Left renal cortex interstitium (tissue), 4 donors: Measurements from ENCODE around the gene DNAJB6. TPM values are rescaled to one million over a fixed set of nuclear protein-coding genes. Genes with fewer than 3 reads are reported as not detected.
"Not testable (repeated sequence)": the region's sequence is repeated elsewhere in the genome, so short reads cannot be mapped to it uniquely, and the experiment has no call there.

Experiments
- DNase-seq, 4 donors: peaks; one replicate each; pipeline ENCODE4 v3.0.0-alpha.2; 2013; ENCODE audit warnings: low read depth in 4 of 4, low spot score in 2 of 4, missing footprints in 1 of 4
- polyA plus RNA-seq, 4 donors: library from polyadenylated mRNA; unstranded; fragments of 120-200 nt; gene quantifications; one replicate each; pipeline ENCODE4 v1.2.1, GENCODE V29; 2013; ENCODE audit not compliant: insufficient read length in 4 of 4

Gene DNAJB6
- polyA plus RNA-seq, 4 donors, result 140 to 183 (median 158) TPM

GRCh38 chr7:157438121-157439025 is 101.6 kb downstream of the DNAJB6 start:
- no peak for DNase-seq

GRCh38 chr7:157439149-157439548 is 102.3 kb downstream of the DNAJB6 start:
- no peak for DNase-seq

DNA sequence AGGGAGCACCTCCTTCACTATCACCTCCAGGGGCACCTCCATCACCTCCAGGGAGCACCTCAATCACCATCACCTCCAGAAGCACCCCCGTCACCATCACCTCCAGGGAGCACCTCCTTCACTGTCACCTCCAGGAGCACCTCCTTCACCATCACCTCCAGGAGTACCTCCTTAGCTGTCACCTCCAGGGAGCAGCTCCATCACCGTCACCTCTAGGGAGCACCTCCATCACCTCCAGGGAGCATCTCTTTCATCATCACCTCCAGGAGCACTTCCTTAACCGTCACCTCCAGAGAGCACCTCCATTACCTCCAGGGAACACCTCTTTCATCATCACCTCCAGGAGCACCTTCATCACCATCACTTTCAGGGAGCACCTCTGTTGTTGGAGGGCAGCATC is 103.0 kb downstream of the DNAJB6 start:
- DNase-seq, result no peak

DNA sequence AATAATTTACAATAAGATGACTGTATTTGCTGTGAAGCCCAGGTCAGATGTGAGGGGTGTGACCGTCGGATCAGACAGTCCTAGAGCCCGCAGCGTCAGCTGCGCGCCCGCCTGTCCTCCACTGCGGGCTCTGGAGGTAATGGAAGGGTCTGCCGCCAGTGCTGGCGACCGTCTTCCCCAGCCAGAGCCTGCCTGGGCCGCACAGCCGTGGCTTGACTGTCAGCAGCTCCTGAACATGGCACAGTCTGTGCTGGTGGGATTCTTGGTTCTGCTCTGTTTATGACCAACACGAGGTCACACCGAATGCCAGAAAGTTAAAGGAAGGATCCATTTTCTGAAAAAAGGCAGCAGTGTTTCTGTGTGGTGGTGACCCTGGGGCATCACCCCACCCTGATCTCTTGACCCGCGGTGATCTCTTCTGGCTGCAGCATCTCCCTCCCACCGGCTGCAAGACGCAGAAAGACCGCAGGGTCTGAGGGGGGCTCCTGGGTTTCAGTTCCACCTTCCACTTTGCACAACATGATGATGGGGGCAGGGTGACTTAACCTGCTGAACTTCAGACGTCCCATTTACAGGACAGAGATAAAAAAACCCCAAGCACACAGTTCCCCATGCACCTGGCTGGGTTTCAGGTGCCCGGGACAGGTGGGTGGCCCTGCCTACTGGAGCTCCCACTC is 103.7 kb downstream of the DNAJB6 start:
- no peak for DNase-seq

GRCh38 chr7:157441023-157441399 is 104.2 kb downstream of the DNAJB6 start:
- no peak for DNase-seq

DNA sequence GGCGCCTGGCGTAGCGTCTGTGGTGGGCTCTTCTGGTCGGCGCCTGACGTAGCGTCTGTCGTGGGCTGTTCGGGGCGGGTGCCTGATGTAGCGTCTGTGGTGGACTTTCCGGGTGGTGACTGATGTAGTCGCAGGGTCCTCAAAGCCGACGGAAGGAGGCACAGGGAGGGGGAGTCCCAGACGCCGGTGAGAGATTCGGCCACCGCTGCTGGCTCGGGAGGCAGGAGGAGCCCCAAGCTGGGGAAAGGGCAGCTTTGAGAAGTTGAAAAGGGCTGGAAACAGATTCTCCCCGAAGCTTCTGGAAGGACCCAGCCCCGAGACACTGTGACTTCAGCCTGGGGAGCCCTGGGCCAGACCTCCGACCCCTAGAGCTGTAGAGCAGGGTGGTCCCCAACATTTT is 105.7 kb downstream of the DNAJB6 start:
- DNase-seq, result no peak

GRCh38 chr7:157442993-157443831 is 106.4 kb downstream of the DNAJB6 start:
- DNase-seq, result no peak

- DNase-seq, result no peak
These were observed 107.4 kb downstream of the DNAJB6 start for GRCh38 chr7:157444011-157444842.

GRCh38 chr7:157444843-157445135 is 108.0 kb downstream of the DNAJB6 start:
- DNase-seq, result no peak

DNA sequence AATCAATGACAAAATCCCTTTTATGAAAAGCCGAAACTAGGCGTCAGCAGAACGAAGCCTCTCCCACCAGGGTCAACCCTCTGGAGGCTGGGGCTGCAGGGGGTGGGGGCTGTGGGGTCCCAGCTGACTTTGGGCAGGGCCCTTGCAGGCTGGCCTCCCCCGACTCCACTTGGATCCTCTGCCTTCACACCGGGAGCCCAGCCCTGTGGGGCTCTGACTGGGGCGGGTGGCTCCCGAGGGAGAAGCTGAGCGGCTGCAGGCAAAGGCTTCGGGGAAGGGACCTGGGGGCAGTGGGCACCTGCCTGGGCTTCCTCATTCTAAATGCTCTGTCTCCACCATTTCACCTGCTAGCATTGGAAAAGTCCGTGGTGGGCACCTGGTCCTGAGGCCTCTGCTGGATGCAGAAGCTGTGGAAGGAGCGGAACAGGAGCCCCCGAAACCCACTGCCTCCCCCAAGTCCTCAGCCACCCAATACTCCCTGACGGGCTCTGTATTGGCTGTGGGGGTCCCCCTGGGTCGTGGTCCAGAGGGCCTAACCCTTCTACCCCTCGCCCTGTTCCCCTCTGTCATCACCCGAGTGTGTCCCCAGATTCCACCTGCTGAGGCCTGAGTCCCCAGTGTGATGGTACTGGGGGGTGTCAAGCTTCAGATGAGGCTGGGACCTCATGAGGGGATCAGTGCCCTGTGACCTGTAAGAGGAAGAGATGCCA is 108.6 kb downstream of the DNAJB6 start:
- no peak for DNase-seq

DNA sequence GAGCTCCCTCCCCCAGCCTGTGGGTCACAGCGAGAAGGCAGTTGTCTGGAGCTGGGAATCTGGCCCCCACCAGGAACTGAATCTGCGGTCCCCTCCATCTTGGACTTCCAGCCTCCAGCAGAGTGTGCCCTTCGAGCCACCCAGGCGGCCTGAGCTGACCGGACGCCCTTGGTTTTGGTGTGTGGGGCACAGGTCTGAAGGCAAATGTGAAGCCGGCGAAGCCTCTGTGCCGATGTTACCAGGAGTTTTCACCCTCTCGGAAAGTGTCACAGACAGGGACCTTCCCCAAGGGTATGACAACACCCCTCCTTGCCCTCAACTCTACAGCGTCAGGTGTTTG is 109.1 kb downstream of the DNAJB6 start:
- DNase-seq, result no peak

DNA sequence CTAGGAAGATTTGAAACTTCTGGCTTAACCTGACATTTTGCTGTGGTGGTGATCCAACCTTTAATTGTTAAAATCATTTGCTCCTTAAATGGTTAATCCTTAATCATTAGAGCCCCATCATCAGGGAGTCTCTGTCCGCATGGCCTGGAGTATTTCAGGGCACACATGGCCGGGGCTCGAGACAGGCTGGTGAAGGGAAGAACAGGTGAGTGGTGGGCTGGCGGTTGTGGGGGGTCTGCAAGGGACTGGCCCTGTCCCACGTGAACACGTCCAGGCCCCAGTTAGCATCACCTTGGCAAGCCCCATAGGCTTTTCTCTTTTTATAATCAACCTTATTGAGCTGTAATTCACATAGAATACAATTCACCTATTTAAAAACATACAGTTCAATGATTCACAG is 109.5 kb downstream of the DNAJB6 start:
- no peak for DNase-seq

DNA sequence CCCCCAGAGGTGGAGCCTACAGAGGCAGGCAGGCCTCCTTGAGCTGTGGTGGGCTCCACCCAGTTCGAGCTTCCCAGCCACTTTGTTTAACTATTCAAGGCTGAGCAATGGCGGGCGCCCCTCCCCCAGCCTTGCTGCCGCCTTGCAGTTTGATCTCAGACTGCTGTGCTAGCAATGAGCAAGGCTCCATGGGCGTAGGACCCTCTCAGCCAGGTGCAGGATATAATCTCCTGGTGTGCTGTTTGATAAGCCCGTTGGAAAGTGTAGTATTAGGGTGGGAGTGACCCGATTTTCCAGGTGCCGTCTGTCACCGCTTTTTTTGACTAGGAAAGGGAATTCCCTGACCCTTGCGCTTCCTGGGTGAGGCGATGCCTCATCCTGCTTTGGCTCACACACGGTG is 117.2 kb downstream of the DNAJB6 start:
- DNase-seq, result not testable (repeated sequence)

- DNase-seq, result no peak
These were observed 120.8 kb downstream of the DNAJB6 start for GRCh38 chr7:157457355-157458253.

GRCh38 chr7:157458254-157458633 is 121.4 kb downstream of the DNAJB6 start:
- DNase-seq, result no peak

- DNase-seq, result no peak
These were observed 123.2 kb downstream of the DNAJB6 start for GRCh38 chr7:157459966-157460365.

DNA sequence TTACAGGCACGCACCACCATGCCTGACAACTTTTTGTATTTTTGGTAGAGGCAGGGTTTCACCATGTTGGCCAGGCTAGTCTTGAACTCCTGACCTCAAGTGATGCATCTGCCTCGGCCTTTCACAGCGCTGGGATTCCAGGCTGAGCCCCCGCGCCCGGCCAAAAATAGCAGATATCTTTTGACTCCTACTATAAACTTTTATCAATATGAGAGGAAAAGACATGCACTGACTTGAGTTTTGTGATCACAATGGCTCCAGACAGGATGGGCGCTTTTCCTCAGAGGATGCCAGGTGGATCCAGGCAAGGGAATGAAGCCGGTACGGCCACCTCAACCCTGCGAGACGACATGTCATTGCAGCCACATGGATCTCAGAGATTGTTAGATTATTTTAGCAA is 123.9 kb downstream of the DNAJB6 start:
- DNase-seq, result no peak

- DNase-seq, result no peak
These were observed 125.0 kb downstream of the DNAJB6 start for GRCh38 chr7:157461573-157462418.
